H1 (cell line): ENCODE measurements around the gene IQSEC3. TPM values are rescaled to one million over a fixed set of nuclear protein-coding genes. Genes with fewer than 3 reads are reported as not detected.

Source experiments
- CTCF ChIA-PET: fragments of 300-600 bp; sonication (Branson Sonifier 250); formaldehyde crosslinking; loops from one replicate; lab custom pipeline; 2021; ENCODE audit not compliant: partially characterized antibody; lab: Charles Lee
- POLR2A ChIA-PET: fragments of 300-600 bp; sonication (Branson Sonifier 250); formaldehyde crosslinking; loops from one replicate; lab custom pipeline; 2021; ENCODE audit warnings: inconsistent platforms; ENCODE audit not compliant: partially characterized antibody; lab: Charles Lee
- DNase-seq, 2 experiments: peaks; one replicate each; pipeline versions ENCODE4 v3.0.0 to v3.0.0-alpha.2; 2010 to 2022; ENCODE audit warnings: low spot score in 2 of 2, low read depth in 1 of 2, mixed read lengths in 1 of 2
- FAIRE-seq: peaks from 2 replicates; lab custom pipeline; 2011; peaks lifted over from hg19 to GRCh38; lab: Jason Lieb, UNC
- H2AFZ ChIP-seq: 2 replicates; pipeline ENCODE4 v1.8.1; 2012; ENCODE audit warnings: low read length, inconsistent platforms
- H2AK5ac ChIP-seq: 2 replicates; pipeline ENCODE4 v1.6.1; 2013; ENCODE audit warnings: low read depth, low read length
- H2BK120ac ChIP-seq: replicated peaks from 2 replicates; pipeline ENCODE3; 2013; ENCODE audit warnings: low read depth, low read length, inconsistent platforms
- H2BK12ac ChIP-seq: 2 replicates; pipeline ENCODE4 v1.6.1; 2013; ENCODE audit warnings: low read depth, low read length
- H2BK15ac ChIP-seq: 2 replicates; pipeline ENCODE4 v1.6.1; 2013; ENCODE audit warnings: low read length
- H2BK20ac ChIP-seq: 2 replicates; pipeline ENCODE4 v1.6.1; 2013; ENCODE audit warnings: low read length
- H2BK5ac ChIP-seq: 2 replicates; pipeline ENCODE4 v1.6.1; 2013; ENCODE audit warnings: low read depth, low read length
- H3K14ac ChIP-seq: 2 replicates; pipeline ENCODE4 v1.6.1; 2013; ENCODE audit warnings: inconsistent platforms; ENCODE audit not compliant: insufficient read length
- H3K18ac ChIP-seq: 2 replicates; pipeline ENCODE4 v1.6.1; 2013; ENCODE audit warnings: low read length; ENCODE audit errors: extremely low read depth
- H3K23ac ChIP-seq: 2 replicates; pipeline ENCODE4 v1.6.1; 2013; ENCODE audit warnings: inconsistent platforms; ENCODE audit not compliant: insufficient read length
- H3K23me2 ChIP-seq: 2 replicates; pipeline ENCODE4 v1.6.1; 2013; ENCODE audit warnings: low read depth, low read length
- H3K27ac ChIP-seq: 2 replicates; pipeline ENCODE4 v1.6.1; 2011; ENCODE audit warnings: low read depth, low read length, inconsistent platforms
- H3K27me3 ChIP-seq, 4 experiments: replicated peaks in 1 of 4; 1 replicate in 1 of 4; 2 replicates in 3 of 4; pipeline versions ENCODE4 v1.6.1 to v1.8.1; 2011 to 2013; ENCODE audit warnings: low read length in 3 of 4, mild to moderate bottlenecking in 3 of 4, inconsistent platforms in 2 of 4, mixed read lengths in 2 of 4, moderate library complexity in 1 of 4; ENCODE audit not compliant: control insufficient read depth in 3 of 4, insufficient read depth in 3 of 4; ENCODE audit errors: extremely low read depth in 1 of 4
- H3K36me3 ChIP-seq, 4 experiments: 2 replicates each; pipeline versions ENCODE4 v1.6.1 to v1.8.1; 2011 to 2013; ENCODE audit warnings: mild to moderate bottlenecking in 4 of 4, low read length in 3 of 4, moderate library complexity in 2 of 4, control low read depth in 1 of 4, inconsistent platforms in 1 of 4; ENCODE audit not compliant: insufficient read depth in 4 of 4, control insufficient read depth in 2 of 4
- H3K4ac ChIP-seq: replicated peaks from 2 replicates; pipeline ENCODE3; 2013; ENCODE audit warnings: low read length, low read depth, mixed read lengths, inconsistent platforms; ENCODE audit not compliant: insufficient read length
- H3K4me1 ChIP-seq, 4 experiments: replicated peaks in 1 of 4; 1 replicate in 1 of 4; 2 replicates in 3 of 4; pipeline versions ENCODE4 v1.6.1 to v1.8.1; 2011 to 2013; ENCODE audit warnings: low read length in 3 of 4, inconsistent platforms in 2 of 4, mixed read lengths in 1 of 4; ENCODE audit not compliant: insufficient read depth in 4 of 4, control insufficient read depth in 3 of 4
- H3K4me2 ChIP-seq, 2 experiments: 2 replicates each; pipeline versions ENCODE4 v1.6.1 to v1.8.1; 2011 to 2013; ENCODE audit warnings: low read depth in 2 of 2, low read length in 2 of 2, control low read depth in 1 of 2, inconsistent platforms in 1 of 2, mild to moderate bottlenecking in 1 of 2; ENCODE audit not compliant: insufficient read depth in 1 of 2
- H3K4me3 ChIP-seq, 4 experiments: fragments of 200-600, 300-600 bp in 1 of 4; sonication (generic), shearing (Covaris generic), sonication (Bioruptor Twin) in 1 of 4; 2 replicates each; pipeline versions ENCODE4 v1.5.1 to v1.8.1; 2011 to 2016; ENCODE audit warnings: low read length in 4 of 4, low read depth in 3 of 4, control low read depth in 2 of 4, inconsistent platforms in 2 of 4, mild to moderate bottlenecking in 2 of 4, mixed read lengths in 1 of 4, moderate library complexity in 1 of 4; ENCODE audit not compliant: insufficient read depth in 2 of 4; ENCODE audit errors: extremely low read depth in 1 of 4
- H3K56ac ChIP-seq: replicated peaks from 2 replicates; pipeline ENCODE3; 2013; ENCODE audit warnings: low read depth, mild to moderate bottlenecking, mixed read lengths, low read length, inconsistent platforms; ENCODE audit not compliant: insufficient read length
- H3K79me1 ChIP-seq: 2 replicates; pipeline ENCODE4 v1.6.1; 2013; ENCODE audit warnings: low read depth, low read length, control low read depth
- H3K79me2 ChIP-seq, 2 experiments: 2 replicates each; pipeline versions ENCODE4 v1.6.1 to v1.8.1; 2012 to 2013; ENCODE audit warnings: low read length in 2 of 2, mild to moderate bottlenecking in 2 of 2, inconsistent platforms in 1 of 2; ENCODE audit not compliant: insufficient read depth in 2 of 2, control insufficient read depth in 1 of 2
- H3K9ac ChIP-seq, 4 experiments: replicated peaks in 1 of 4; 1 replicate in 1 of 4; 2 replicates in 3 of 4; pipeline versions ENCODE4 v1.6.1 to v1.8.1; 2011 to 2013; ENCODE audit warnings: low read depth in 3 of 4, low read length in 3 of 4, control low read depth in 2 of 4, mild to moderate bottlenecking in 2 of 4, moderate library complexity in 2 of 4, inconsistent platforms in 1 of 4; ENCODE audit errors: extremely low read depth in 1 of 4
- H3K9me3 ChIP-seq, 2 experiments: 2 replicates each; pipeline versions ENCODE4 v1.6.1 to v1.8.1; 2012 to 2013; ENCODE audit warnings: mild to moderate bottlenecking in 2 of 2, moderate library complexity in 2 of 2, control low read depth in 1 of 2, inconsistent platforms in 1 of 2, low read depth in 1 of 2, low read length in 1 of 2, mixed read lengths in 1 of 2; ENCODE audit not compliant: insufficient read depth in 2 of 2
- H4K20me1 ChIP-seq, 2 experiments: replicated peaks in 1 of 2; 2 replicates each; pipeline versions ENCODE3 to v1.8.1; 2011 to 2013; ENCODE audit warnings: inconsistent platforms in 2 of 2, low read length in 2 of 2, mild to moderate bottlenecking in 1 of 2; ENCODE audit not compliant: insufficient read depth in 2 of 2, control insufficient read depth in 1 of 2
- H4K5ac ChIP-seq: 2 replicates; pipeline ENCODE4 v1.6.1; 2013; ENCODE audit warnings: low read length, low read depth, mixed read lengths, inconsistent platforms; ENCODE audit not compliant: insufficient read length
- H4K8ac ChIP-seq: 2 replicates; pipeline ENCODE4 v1.8.0; 2013; ENCODE audit warnings: mild to moderate bottlenecking, moderate library complexity, low read length, inconsistent platforms; ENCODE audit not compliant: insufficient read depth; ENCODE audit errors: extremely low read depth
- H4K91ac ChIP-seq: replicated peaks from 2 replicates; pipeline ENCODE3; 2013; ENCODE audit warnings: low read length, mixed read lengths, inconsistent platforms; ENCODE audit not compliant: insufficient read length
- RBBP5 ChIP-seq: IDR thresholded peaks from 2 replicates; pipeline ENCODE4 v1.7.1; 2012; ENCODE audit warnings: low read depth, mild to moderate bottlenecking, inconsistent platforms, low read length, moderate library complexity, borderline replicate concordance
- SIRT6 ChIP-seq: IDR thresholded peaks from one replicate; pipeline ENCODE4 v1.7.1; 2012; ENCODE audit warnings: low read length, inconsistent platforms
- SUZ12 ChIP-seq: fragments of 200-600 bp; sonication (generic); IDR thresholded peaks from 2 replicates; pipeline ENCODE4 v1.6.1; 2012; ENCODE audit warnings: mild to moderate bottlenecking, inconsistent platforms, low read length, moderate library complexity, mixed read lengths
- TBP ChIP-seq: IDR thresholded peaks from 2 replicates; pipeline ENCODE4 v1.6.1; 2011; ENCODE audit warnings: low read depth, low read length, improper control_type of control experiment
- WGBS, 2 experiments: shearing (Covaris generic) in 1 of 2; methylation state at CpG; one replicate each; pipeline versions ENCODE4 v1.1.6 to v1.1.7; 2013 to 2015; ENCODE audit warnings: low lambda C conversion rate in 2 of 2, mixed read lengths in 2 of 2, inconsistent platforms in 1 of 2, low coverage in 1 of 2, missing lambda C conversion rate in 1 of 2; ENCODE audit not compliant: insufficient replicate concordance in 2 of 2, insufficient coverage in 1 of 2, insufficient read length in 1 of 2; ENCODE audit errors: extremely low coverage in 1 of 2, missing lambda C conversion rate in 1 of 2; 5-methylcytosine and 5-hydroxymethylcytosine counted together
- polyA plus RNA-seq, 7 experiments: library from polyadenylated mRNA; depleted of rRNA in 3 of 7; stranded (reverse) in 5 of 7; unstranded in 2 of 7; fragments of >200 nt in 5 of 7; fragments of 200-250 nt in 2 of 7; gene quantifications; 1 replicate in 5 of 7; 2 replicates in 1 of 7; 4 replicates in 1 of 7; pipeline versions ENCODE4 v1.2.1 to v1.2.3, GENCODE V29; 2011 to 2013; ENCODE audit warnings: missing spikeins in 2 of 7, mixed read lengths in 2 of 7
- total RNA-seq: library from RNA; stranded (reverse); fragmentation: NEBNext Ultra II Directional; extraction: Animal tissue kit (Norgen Biotek cat#: 25700); gene quantifications from 2 replicates; pipeline ENCODE4 v1.2.1, GENCODE V29; 2021
- TF ChIP-seq, protein P1 (sequence below): IDR thresholded peaks from 2 replicates; pipeline ENCODE4 v1.6.1; 2012; ENCODE audit warnings: inconsistent platforms
- TF ChIP-seq, protein P2 (sequence below), 3 experiments: IDR thresholded peaks; 1 replicate in 2 of 3; 2 replicates in 1 of 3; pipeline versions ENCODE4 v1.5.1 to v1.6.1; 2011; ENCODE audit warnings: low read length in 3 of 3, mild to moderate bottlenecking in 3 of 3, inconsistent platforms in 2 of 3, low read depth in 1 of 3, moderate library complexity in 1 of 3; ENCODE audit not compliant: insufficient read depth in 1 of 3; ENCODE audit errors: control extremely low read depth in 1 of 3

IQSEC3 gene
- total and polyA plus RNA-seq, 2 of the 8 experiments (the other 6 are each of a cell fraction or from before 2014, with no cell fraction given): 1.2 to 3.1 TPM

DNA sequence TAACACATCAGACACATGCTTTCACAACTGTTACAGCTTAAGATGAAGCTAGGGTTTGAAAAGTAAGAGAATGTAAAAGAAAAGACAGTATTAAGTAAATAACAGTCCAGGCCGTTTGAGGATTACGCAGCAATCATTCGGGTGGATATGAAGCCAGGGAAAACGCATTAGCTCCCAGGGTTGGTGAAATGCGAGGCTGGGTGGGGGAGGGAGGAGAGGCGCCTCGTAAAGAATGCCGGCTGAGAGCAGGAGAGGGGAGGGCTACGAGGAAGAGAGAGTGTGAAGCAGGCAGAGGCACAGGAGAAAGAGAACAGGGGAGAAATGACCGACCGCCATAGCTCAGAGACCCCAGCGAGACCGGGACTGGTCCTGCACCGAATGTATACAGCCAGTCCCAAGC, 73.0 kb downstream of the IQSEC3 start:
- H2BK15ac ChIP-seq: peak overlapping the region; percentile 97; the same call in 1 of the 2 replicates
- peaks cover 6 to 41% (median 27%) of the 10 kb centered on the region in 4 experiments for H3K27me3 ChIP-seq
- H3K9me3 ChIP-seq: peaks cover 0 to 6% of the 10 kb centered on the region in 2 experiments; a peak in 1 of 4 replicates
- no peaks in the 10 kb centered on the region; the same call in 1 of the 2 replicates for H3K23me2 ChIP-seq
- peak overlapping the region; percentile 51 to 66 for H3K4me2 ChIP-seq
- no peaks in the 10 kb centered on the region for H4K20me1 ChIP-seq
- H3K36me3 ChIP-seq: 0 out of 8 replicates have a peak, but pooled peaks cover 0 to 3% (median 0%) of the 10 kb centered on the region in 4 experiments
- H3K4me1 ChIP-seq: peaks cover 4 to 43% (median 29%) of the 10 kb centered on the region in 4 experiments
- H4K91ac ChIP-seq: peak overlapping the region; percentile 57
- no peak overlapping the region; a peak in 1 of 7 replicates for H3K9ac ChIP-seq
- peak overlapping the region; percentile 18 to 53 (median 26); a peak in 6 of 8 replicates for H3K4me3 ChIP-seq
- no peak overlapping the region for H4K8ac ChIP-seq
- peak; percentile 24 for FAIRE-seq
- peak overlapping the region; percentile 94; the same call in 1 of the 2 replicates for H2BK20ac ChIP-seq
- H2AFZ ChIP-seq: peak overlapping the region; percentile 36; the same call in 1 of the 2 replicates
- H3K56ac ChIP-seq: no peak overlapping the region
- H3K23ac ChIP-seq: no peak overlapping the region
- peak overlapping the region; percentile 76; the same call in 1 of the 2 replicates for H2BK12ac ChIP-seq
- 10% methylated on average over 10 of the region's 14 CpGs; no CpG with 5 or more reads in 1 of the 2 experiments for WGBS, 2 experiments
- CTCF ChIA-PET: interaction anchor here (0.6 to 2.4 kb wide), 6 partner anchors 10 to 80 kb away, joined by 3 to 18 read pairs (median 5); no protein-coding TSS in a partner anchor
- no peak overlapping the region for H3K14ac ChIP-seq
- POLR2A ChIA-PET: interaction anchor here (0.5 to 4.2 kb wide), 6 partner anchors 9 to 34 kb away, joined by 3 to 19 read pairs (median 6); no protein-coding TSS in a partner anchor
- H3K79me1 ChIP-seq: no peaks in the 10 kb centered on the region
- H2BK5ac ChIP-seq: peak overlapping the region; percentile 68; the same call in 1 of the 2 replicates
- TF ChIP-seq SUZ12 (0 out of 2 replicates have a peak, but pooled peaks have one; percentile 23), SIRT6 (no peak), RBBP5 (no peak), TBP (no peak)
- TF ChIP-seq, protein P1, sequence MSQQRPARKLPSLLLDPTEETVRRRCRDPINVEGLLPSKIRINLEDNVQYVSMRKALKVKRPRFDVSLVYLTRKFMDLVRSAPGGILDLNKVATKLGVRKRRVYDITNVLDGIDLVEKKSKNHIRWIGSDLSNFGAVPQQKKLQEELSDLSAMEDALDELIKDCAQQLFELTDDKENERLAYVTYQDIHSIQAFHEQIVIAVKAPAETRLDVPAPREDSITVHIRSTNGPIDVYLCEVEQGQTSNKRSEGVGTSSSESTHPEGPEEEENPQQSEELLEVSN: no peak
- TF ChIP-seq, protein P2, sequence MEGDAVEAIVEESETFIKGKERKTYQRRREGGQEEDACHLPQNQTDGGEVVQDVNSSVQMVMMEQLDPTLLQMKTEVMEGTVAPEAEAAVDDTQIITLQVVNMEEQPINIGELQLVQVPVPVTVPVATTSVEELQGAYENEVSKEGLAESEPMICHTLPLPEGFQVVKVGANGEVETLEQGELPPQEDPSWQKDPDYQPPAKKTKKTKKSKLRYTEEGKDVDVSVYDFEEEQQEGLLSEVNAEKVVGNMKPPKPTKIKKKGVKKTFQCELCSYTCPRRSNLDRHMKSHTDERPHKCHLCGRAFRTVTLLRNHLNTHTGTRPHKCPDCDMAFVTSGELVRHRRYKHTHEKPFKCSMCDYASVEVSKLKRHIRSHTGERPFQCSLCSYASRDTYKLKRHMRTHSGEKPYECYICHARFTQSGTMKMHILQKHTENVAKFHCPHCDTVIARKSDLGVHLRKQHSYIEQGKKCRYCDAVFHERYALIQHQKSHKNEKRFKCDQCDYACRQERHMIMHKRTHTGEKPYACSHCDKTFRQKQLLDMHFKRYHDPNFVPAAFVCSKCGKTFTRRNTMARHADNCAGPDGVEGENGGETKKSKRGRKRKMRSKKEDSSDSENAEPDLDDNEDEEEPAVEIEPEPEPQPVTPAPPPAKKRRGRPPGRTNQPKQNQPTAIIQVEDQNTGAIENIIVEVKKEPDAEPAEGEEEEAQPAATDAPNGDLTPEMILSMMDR (IDR thresholded peaks at IDR 0.05; ENCODE audit: control extremely low read depth in 1 of 3, insufficient read depth in 1 of 3, low read depth in 1 of 3, low read length in 3 of 3): no peak
- TF ChIP-seq, all 59 proteins: peak for 1
- no peak overlapping the region for H3K27ac ChIP-seq
- H4K5ac ChIP-seq: no peak overlapping the region
- H2BK120ac ChIP-seq: no peak overlapping the region
- H3K18ac ChIP-seq: peak overlapping the region; percentile 75; the same call in 1 of the 2 replicates
- no peaks in the 10 kb centered on the region for H3K79me2 ChIP-seq
- DNase-seq: no peak
- 0 out of 2 replicates have a peak overlapping the region, but pooled peaks have one; percentile 76 for H2AK5ac ChIP-seq
- H3K4ac ChIP-seq: no peak overlapping the region
